GM21447 (cell line): Measurements from ENCODE around the gene LRMDA.

ENCODE experiments used
- ATAC-seq: cut with Tn5 transposase; IDR thresholded peaks from one replicate; pipeline ENCODE4 v1.9.1; 2021; ENCODE audit not compliant: unreplicated experiment

LRMDA gene

GRCh38 chr10:75401569-75402485, 29.6 kb upstream of the LRMDA start, which contains the start of gene ZNF503:
Gene ZNF503, minus strand, starts transcription at chr10:75401764. Its CDS starts 345 bp downstream, at chr10:75401419.
- peak; percentile 45 for ATAC-seq

GRCh38 chr10:75402486-75403143, 28.8 kb upstream of the LRMDA start:
- ATAC-seq, result no peak

GRCh38 chr10:75403144-75403938, 28.1 kb upstream of the LRMDA start:
- ATAC-seq, result no peak

GRCh38 chr10:75403939-75404814, 27.2 kb upstream of the LRMDA start:
- no peak for ATAC-seq

- no peak for ATAC-seq
These were observed 26.4 kb upstream of the LRMDA start for GRCh38 chr10:75404815-75405597.

GRCh38 chr10:75405598-75406461, 25.6 kb upstream of the LRMDA start:
- no peak for ATAC-seq

- no peak for ATAC-seq
These were observed 24.8 kb upstream of the LRMDA start for GRCh38 chr10:75406462-75407223.

- no peak for ATAC-seq
These were observed 24.2 kb upstream of the LRMDA start for GRCh38 chr10:75407224-75407712.

- no peak for ATAC-seq
These were observed 23.5 kb upstream of the LRMDA start for GRCh38 chr10:75407713-75408508.

- ATAC-seq, result no peak
These were observed 22.9 kb upstream of the LRMDA start for GRCh38 chr10:75408509-75408875.

GRCh38 chr10:75408911-75409885, 22.2 kb upstream of the LRMDA start:
- ATAC-seq, result no peak

- no peak for ATAC-seq
These were observed 21.1 kb upstream of the LRMDA start for GRCh38 chr10:75410132-75411005.

- ATAC-seq, result no peak
These were observed 16.9 kb upstream of the LRMDA start for GRCh38 chr10:75414527-75414926.

- no peak for ATAC-seq
These were observed 13.9 kb upstream of the LRMDA start for GRCh38 chr10:75417522-75417927.

GRCh38 chr10:75418293-75418692, 13.1 kb upstream of the LRMDA start:
- ATAC-seq, result no peak
